Tibial nerve (tissue), 3 donors: ENCODE data around the gene DNAJC6.

ENCODE experiments used
- POLR2A ChIP-seq, 2 donors: fragments of 450-650 bp; IDR thresholded peaks; one replicate each; pipeline ENCODE4 v1.6.1; 2017; ENCODE audit warnings: antibody characterized with exemption in 2 of 2, mild to moderate bottlenecking in 2 of 2, moderate library complexity in 2 of 2
- TF ChIP-seq, protein P1 (sequence below), 5 experiments: fragments of 200-600 bp in 3 of 5; fragments of 450-650 bp in 2 of 5; sonication (generic) in 3 of 5; IDR thresholded peaks; one replicate each; pipeline ENCODE4 v1.5.1; 2016 to 2019; ENCODE audit warnings: antibody characterized with exemption in 5 of 5, mild to moderate bottlenecking in 3 of 5, moderate library complexity in 2 of 5

DNA sequence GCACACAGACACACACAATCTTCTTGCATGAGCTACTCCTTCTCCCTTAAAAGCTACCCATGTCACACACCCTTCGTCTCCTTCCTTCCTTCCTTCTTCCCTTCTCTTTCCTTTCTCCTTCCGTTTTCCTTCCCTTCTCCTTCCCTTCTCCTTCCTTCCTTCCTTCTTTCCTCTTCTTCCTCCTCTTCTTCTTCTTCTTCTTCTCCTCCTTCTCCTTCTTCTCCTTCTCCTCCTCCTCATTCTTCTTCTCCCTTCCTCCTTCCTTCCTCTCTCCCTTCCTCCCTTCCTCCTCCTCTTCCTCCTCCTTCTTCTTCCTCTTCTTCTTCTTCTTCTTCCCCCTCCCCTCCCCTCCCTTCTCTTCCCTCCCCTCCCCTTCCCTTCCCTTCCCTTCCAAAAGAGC is 59.1 kb downstream of the DNAJC6 start:
- TF ChIP-seq, protein P1, sequence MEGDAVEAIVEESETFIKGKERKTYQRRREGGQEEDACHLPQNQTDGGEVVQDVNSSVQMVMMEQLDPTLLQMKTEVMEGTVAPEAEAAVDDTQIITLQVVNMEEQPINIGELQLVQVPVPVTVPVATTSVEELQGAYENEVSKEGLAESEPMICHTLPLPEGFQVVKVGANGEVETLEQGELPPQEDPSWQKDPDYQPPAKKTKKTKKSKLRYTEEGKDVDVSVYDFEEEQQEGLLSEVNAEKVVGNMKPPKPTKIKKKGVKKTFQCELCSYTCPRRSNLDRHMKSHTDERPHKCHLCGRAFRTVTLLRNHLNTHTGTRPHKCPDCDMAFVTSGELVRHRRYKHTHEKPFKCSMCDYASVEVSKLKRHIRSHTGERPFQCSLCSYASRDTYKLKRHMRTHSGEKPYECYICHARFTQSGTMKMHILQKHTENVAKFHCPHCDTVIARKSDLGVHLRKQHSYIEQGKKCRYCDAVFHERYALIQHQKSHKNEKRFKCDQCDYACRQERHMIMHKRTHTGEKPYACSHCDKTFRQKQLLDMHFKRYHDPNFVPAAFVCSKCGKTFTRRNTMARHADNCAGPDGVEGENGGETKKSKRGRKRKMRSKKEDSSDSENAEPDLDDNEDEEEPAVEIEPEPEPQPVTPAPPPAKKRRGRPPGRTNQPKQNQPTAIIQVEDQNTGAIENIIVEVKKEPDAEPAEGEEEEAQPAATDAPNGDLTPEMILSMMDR (IDR thresholded peaks at IDR 0.05): no peak
- no peak for TF ChIP-seq POLR2A (IDR thresholded peaks at IDR 0.05)
